ENCODE results near the gene MPC2.
"Not testable (repeated sequence)": the region's sequence is repeated elsewhere in the genome, so short reads cannot be mapped to it uniquely, and the experiment has no call there.

MPC2 gene

DNA sequence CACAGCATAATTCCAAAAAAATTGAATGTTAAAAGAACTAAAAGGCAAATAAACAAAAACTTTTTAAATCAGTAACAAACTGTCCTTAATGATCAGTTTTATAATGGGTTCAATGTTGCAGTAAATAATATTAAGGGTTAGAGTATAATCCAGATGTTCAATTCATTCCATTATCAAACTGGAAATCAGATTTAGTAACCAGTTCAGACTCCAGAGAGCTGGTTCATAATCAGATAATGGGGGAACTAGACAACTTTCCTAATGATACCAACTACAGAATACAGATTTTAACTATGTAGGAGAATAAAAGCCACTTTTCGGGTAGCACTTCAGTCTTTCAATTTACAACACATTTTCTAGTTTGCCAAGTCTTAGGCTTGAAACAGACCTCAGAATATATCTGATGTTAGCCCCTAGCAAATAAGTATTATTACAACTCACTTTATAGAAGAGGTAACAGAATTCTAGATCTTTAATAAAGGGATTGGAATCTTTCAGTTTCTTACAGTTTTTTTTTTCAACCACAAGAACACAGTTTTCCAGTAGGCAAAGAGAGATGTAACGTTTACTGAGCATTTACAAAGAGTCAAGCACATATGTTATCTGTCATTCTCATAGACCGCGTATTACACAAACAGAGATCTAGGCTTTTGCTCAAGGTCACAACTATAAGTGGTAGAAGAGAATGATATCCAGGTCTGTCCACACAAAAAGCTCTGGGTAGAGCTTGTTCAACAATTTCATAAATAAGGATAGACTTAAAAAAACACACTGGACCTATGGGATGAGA lies 2.3 kb downstream of the MPC2 start:
- no peak for DNase-seq

DNA sequence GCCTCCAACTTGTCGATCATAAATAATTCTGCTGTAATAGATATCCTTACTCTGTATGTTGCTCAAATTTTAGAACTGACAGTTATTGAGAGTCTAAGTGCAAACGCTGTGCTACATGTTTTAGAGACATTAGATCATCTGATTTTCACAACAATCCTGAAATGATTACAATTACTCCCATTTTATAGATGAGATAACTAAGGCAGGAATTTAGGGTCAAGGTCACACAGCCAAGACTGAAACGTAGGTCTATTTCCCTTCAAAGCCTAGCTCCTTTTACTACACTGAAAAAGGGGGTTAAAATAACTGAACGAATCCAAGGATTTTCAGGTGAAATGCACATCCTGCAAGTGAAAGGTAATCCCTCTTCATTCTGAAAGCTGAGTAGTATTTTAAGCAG lies 3.1 kb downstream of the MPC2 start:
- no peak for DNase-seq

DNA sequence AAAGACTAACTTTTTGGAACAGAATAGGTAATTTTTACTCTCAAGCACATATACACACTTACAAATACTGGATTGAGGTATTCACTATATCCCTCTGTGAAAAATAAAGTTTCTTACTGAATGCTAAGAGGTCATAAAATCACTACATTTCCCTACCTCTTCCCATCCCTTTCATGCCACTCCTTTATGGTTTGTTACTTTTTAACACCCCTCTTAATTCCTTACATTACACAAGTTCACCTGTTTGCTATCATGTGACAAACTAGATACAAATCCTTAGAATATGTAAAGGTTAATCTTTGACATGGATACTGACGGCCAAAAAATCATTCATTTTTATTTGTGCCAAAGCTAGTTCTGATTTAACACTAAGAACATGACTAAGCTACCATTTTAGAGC lies 7.1 kb downstream of the MPC2 start:
- no peak for DNase-seq

DNA sequence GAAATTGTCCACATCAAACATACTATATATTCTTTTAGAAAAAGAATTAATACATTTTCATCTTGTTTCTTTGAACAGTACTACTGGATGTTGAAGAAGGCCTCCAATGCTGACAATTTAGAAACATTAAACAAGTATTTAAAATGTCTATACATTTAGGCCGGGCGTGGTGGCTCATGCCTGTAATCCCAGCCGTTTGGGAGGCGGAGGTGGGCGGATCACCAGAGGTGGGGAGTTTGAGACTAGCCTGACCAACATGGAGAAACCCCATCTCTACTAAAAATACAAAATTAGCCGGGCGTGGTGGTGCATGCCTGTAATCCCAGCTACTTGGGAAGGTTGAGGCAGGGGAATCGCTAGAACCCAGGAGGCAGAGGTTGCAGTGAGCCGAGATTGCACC lies 8.0 kb downstream of the MPC2 start:
- DNase-seq = not testable (repeated sequence)

DNA sequence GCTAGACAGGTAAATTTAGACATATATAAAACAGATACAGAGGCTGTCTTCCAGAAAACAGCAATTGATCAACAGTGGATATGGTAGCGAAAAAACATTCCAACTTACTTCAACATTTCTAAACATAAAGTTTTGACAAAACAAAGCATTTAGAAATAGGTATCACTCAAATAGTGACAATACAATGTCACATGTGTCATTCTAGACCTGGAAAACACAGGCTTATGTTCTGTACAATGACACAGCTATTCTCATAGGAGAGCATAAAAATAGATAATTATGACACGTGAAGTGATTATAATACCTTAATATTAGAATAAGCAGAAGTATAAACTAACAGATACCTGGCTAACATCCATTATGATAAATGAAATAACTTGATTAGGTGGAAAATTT lies 8.4 kb downstream of the MPC2 start:
- DNase-seq = no peak

DNA sequence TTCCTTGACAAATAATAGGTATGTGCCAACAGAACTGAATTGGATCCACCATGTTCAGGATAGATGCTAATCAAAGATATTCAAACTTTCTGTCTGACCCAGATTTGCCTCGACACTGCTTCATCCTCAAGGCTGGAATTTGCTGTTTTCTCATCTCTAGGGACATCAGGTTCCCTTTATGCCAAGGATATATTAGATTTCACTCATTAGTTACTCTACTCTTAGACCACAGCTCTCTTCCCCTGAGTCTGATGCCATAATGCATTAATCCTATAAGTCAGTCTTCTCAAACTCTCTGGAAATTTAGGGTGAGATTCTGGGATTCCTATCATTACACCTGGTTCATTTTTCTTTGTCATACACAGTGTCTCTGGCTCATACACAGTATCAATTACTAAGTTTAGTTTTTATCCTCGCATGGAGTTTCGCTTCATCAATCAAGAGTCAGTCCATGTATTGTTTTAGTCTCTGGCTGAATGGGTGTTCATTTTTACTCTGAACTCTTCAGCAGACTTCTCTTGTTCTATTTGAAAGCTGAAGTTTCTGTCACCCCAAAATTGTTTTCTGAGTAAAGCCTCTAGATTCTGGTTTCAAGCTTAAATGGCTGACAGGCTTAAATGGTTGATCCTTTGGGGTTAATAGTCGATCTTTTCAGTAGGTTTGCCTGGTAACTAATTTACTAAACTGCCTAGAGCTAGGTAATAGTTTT lies 9.7 kb downstream of the MPC2 start:
- DNase-seq = no peak

DNA sequence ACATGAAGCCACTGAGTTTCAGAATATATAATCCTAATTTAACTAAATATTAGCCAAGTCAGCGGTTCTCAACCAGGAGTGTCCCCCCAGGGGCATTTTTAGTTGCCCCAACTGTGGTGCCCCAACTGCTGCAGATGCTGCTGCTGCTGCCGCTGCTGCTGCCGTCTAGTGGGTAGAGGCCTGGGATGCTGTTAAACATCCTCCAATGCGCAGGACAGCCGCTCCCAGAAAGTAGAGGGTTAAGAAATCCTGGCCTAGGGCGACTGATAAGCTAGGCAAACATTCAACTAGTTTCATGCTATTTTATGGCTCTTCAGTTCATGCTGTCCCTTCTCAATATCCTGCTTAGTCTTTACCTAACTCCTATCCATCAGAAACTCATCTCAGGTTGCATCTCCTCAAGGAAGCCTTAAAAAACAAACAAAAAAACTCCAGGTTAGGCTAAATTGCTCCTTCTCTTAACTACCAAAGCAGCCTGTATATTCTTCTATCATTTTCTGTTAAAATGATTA lies 10.3 kb downstream of the MPC2 start:
- no peak for DNase-seq

DNA sequence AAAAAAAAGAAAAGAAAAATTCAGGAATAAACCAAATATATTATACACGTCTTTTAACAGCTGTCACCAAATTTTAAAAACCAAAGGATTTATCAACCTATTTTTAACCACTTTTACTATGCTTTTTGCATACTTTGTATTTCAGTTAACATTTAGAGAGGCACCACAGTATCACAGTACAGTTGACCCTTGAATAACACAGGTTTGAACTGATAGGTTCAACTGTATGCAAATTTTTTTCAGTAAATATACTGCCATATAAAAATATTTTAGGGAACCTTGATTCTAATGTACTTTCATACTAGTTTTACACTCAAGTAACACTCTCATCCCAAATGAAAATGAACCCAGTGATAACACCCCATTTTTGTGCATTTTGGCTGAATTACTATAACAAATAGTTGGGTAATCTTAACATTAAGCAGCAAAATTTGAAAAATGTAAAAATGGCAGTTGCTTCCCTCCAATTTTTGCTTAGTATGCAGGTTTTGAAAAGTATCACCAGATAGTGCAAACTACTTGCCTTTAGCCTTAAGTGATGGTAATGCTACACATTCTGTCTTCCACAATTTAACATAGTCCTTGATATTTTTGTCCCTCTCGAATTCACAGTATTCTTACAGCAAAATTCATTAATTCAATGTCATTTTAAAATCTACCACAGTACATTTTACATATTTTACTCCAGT lies 12.2 kb downstream of the MPC2 start:
- DNase-seq = no peak

DNA sequence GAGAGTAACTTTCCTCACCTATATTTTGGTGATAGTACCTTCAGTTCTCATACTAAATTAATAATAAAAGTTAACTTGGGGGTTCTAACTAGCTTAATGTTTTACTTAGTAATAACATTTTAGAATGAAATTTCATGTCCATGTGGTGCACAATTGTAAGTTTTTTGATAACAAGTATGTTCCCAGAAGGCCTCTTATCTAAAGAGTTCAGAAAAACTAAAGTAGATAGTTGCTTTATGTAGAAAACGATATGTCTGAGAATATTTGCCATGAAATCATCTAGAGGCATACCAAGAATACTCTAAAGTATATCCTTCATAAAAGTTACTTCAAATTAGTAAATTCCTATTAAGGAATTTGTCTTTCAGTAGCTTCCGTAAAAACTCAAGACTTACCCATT lies 12.8 kb downstream of the MPC2 start:
- DNase-seq = no peak

DNA sequence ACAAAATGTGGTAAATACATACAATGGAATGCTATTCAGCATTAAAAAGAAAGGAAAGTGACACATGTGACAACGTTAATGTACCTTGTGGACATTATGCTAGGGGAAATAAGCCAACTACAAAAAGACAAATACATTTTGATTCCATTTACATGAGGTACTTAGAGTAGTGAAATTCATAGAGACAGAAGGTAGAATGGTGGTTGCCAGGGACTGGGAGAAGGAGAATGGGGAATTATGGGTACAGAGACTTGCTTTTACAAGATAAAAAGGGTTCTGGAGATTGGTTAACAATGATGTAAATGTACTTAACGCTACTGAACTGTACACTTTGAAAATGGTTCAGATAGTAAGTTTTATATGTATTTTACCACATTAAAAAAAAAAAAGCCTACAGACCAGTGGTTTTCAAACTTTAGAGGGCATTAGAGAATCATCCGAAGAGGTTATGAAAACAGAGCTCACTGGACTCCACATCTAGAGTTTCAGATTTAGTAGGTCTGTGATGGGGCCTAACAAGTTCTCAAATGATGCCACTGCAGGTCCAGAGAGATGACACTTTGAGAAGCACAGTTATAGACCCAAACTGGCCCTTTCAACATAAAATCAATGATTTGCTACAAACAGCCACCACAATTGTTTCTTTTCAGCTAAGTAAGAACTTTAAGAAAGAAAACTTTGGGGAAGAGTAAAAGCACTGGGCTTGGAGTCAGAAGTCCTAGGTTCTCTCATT lies 13.4 kb downstream of the MPC2 start:
- DNase-seq = no peak

DNA sequence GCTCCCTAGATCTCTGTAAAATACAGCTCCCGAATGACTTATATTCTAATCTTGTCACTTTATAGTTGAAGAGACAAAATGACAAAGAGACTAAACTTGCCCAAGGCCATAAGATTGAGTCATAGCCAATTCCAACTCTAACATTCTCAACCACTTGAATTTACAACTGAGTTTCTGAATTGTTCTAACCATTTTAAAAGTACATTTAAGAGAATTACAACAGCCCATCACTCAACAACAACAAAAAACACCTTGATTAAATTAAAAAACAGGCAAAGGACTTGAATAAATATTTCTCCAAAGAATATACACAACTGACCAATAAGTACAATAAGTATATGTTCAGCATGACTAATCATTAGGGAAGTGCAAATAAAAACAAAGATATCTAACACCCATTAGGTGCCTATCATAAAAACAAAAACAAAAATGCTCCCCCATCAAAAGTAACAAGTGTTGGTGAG lies 14.2 kb downstream of the MPC2 start:
- DNase-seq = no peak

DNA sequence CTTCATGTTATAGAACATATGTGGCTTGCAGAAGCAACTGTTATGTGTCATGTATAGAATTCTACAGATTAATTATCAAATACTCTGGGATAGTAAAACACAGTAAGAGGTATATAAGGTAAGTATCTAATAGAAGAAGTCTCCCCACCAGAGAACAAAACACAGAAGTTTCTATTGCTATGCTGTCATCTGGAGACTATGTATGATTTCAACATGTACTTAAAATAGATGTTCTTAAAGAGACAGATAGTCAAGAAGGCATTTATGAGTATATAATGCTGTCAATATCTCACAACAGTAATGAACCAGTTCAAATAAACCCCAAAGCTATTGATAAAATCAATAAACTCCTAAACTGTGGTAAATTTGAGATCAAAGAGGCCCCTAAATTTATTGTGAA lies 14.8 kb downstream of the MPC2 start:
- DNase-seq = no peak

DNA sequence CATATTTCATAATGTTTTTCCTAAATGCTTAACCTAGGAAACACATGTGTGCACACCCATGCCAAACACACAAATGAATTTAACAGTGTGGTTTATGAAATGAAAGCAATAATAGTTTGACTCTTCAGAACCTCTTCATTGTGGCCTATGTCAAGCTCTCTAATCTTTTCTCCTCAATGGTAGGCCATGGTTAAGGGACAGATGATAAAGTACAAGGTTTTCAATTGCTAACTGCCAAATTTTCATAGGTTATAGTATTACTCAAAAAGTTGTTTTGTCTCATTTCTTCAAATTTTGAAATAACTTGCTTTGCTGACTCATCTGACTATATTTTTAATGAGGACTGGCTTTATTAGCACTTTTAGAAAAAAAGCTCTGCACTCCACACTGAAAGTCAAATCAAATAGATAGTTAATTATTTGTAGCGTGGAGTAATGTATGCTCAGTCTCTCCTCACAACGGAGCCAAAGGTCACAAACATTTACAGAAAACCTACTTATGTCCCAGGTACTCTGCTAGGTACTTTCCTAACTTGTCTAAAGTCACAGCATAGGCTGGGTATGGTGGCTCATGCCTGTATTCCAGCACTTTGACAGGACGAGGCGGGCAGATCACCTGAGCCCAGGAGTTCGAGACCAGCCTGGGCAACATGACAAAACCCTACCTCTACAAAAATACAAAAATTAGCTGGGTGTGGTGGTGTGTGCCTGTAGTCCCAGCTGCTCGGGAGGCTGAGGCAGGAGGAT lies 19.9 kb downstream of the MPC2 start:
- no peak for DNase-seq

DNA sequence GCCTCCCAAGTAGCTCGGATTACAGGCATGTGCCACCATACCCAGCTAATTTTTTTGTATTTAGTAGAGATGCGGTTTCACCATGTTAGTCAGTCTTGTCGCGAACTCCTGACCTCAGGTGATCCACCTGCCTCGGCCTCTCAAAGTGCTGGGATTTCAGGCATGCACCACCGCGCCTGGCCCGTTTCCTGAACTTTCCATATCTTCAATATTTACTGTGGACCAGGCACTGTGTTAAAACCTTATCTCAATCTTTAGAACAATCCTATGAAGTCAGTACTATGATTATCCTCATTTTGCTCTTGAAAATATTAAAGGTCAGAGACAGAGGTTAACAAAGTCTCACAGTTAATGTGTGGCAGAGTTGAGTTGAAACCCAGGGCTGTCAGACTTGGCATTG lies 21.3 kb downstream of the MPC2 start:
- no peak for DNase-seq

DNA sequence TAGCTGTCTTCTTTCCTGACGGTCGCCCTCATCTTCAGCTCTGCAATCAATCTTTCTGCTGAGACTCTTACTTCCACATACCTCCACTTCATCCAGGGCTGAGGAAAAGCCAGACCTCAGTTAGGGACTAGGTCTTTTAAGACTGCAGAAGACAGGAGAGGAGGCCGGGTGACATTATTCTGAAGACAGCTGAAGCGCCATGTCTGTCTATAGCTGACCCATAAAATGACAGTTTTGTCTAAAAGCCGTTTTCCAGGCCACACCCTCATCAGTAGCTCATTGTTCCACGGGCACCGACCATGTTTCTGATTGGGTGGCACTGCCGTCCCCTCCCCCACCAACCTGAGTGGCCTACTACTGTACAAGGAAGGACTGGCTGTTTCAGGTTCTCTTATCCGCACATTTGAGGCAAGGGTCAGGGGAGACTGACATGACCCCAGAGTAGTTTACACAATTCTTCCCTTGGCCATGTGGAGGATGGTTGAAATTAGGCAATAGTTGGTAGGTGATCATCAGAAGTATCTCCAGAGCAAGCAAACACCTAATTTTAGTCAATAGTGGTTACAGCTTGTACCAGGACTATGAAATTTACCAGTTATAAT lies 22.9 kb downstream of the MPC2 start, which contains the start of gene ADCY10:
Gene ADCY10, minus strand, starts transcription at position 240 of the 602 bp plus-strand sequence. CDS start 8,994 bp downstream, outside the sequence.
- DNase-seq = no peak

DNA sequence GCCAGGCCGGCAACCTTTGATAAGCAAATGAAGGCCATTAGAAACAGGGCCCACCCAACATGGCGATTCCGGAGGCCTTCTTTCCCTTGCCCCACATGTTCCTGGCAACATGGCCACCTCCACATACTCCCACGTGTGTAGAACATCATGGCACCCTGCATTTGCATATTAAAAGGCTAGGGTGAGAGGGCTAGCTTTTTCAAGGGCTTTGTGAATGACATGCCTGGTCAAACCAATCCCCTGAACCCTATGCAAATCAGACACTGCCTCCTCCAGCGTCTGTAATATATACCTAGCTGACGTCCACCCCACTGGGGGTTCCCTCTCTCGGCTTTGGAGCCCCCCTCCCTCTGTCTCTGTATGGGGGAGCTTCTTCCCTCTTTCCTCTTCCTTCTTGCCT lies 24.6 kb downstream of the MPC2 start:
- DNase-seq = no peak

DNA sequence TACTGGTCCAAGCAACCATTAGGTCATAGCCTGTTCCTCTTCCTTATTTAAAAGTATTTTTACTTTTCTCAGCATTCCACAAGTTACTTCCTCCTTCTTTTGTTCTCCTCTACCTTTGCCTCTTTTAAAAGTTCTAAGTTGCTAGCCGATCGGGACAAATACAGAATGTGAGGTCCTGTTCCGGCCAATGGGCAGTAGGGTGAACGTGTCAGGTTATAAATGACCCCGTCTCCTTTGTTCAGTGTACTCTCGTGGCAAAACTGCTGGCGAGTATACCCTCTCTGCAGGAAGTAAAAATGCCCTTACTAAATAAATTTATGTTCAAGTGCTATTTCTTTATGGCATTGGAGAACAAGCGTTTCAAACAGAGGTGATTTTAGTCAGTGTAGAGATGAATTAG lies 25.5 kb downstream of the MPC2 start:
- DNase-seq = no peak

DNA sequence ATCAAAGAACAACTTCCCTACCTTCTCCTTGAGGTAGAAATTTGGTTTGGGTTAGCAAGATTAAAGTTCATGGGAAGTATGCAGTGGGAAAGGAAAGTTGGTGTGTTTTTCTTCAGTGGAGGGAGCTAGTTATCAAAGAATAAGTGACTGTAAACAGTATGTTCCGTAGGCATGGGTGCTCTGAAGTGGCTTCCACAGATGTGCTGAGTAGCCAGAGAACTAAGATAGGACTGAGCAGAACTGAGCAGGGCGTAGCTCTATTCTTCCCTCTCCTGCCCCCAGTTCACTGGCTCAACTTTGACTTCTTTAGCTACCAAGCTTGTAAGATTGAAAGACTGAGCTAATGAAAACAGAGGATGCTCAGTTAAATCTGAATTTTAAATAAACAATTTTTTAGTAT lies 26.3 kb downstream of the MPC2 start:
- no peak for DNase-seq

DNA sequence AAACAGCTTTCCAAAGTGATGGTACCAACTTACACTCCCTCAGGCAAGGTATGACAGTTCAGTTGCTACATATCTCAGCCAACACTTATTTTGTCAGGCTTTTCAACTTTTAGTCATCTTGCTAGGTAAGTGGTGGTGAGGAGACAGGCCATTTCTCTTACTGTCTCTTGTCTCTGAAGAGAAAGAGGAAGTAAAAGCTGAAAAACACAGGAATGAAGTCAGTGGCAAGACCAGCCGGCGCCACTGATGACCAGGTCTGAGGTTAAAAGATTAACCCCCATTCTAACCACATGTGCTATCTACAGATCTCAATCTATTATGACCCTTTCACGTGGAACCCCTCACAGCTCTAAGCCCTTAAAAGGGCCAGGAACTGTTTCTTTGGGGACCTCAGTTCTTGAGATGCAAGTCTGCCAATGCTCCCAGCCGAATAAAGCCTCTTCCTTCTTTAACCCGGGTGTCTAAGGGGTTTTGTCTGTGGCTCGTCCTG lies 27.1 kb downstream of the MPC2 start:
- no peak for DNase-seq

DNA sequence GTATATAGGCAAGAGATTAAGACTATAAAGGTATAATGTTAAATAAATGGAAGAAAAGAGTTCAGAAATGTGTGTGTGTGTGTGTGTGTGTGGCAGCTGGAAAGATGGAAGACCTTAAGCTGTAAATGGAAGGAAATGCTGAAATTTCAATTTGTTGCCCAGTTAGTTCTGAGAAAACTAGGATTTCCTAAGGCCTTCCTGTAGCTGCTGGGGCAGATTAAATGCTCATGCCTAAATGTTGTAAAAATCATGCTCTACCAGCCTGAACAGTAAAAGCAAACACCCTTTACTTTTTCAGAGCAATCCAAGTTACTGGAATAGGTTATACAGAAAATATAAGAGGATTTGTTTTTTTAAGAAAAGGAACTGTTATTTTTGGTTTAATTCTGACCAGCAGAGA lies 31.2 kb downstream of the MPC2 start:
- DNase-seq = no peak

DNA sequence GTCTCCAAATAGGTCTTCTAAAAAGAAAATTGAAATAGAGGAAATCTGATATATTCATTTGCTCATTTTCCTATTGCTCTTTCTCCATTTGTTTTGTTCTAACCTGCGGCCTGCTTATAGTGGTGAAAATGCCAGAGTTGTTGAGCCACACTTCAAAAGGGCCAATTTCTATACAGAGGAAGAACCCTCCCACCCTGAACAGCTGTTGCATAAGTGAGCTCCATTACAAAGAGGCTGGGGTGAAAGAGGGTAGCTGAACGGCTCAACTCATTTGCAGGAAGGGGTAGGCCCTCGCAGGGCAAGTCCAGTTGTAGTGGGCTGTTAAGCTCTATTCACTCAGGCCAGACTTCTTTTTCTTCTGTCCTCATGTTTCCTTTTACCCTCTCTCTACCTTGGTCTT lies 31.7 kb downstream of the MPC2 start:
- DNase-seq = no peak
